GM21423 (cell line): Measurements from ENCODE around the gene LDB2.

Experiments used
- ATAC-seq: cut with Tn5 transposase; IDR thresholded peaks from one replicate; pipeline ENCODE4 v1.9.1; 2021; ENCODE audit warnings: mild to moderate bottlenecking, moderate library complexity; ENCODE audit not compliant: unreplicated experiment

The LDB2 gene

DNA sequence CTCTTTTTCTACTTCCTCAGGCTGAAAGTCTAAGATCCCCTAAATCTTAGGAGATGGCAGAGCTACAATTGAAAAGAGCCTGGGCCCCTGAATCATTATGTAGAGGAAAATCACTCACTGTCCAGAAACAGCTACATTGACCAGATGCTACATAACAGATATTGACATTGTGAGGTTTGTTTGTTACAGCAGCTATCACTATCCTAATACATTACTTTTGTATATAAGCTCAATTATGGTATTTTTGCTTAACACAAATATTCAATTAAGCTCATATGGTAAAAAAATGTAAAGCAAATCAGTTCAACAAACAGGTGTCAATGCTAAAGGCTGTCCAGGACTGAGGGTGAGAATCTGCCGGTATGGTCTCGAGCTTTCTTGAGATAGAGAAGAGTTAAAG, 89.4 kb downstream of the LDB2 start:
- no peak for ATAC-seq

DNA sequence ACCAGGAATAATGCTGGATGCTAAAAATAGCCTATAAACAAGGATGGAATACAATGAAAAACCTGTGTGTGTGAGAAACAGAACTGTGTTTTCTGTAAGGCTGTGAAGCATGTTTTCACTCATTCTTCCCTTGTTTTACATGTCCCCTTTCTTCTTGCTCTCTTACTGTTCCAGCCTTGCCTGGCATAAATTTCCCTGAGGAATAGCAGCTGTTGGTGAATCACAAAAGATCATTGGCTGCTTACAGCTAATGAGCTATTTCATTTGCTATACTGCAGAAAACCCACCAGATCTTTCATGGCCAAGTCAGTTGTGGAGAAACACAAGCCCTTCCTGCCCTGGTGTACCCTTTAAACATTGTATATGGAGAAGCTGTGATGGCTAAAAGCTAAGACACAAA, 91.1 kb downstream of the LDB2 start:
- ATAC-seq = no peak

DNA sequence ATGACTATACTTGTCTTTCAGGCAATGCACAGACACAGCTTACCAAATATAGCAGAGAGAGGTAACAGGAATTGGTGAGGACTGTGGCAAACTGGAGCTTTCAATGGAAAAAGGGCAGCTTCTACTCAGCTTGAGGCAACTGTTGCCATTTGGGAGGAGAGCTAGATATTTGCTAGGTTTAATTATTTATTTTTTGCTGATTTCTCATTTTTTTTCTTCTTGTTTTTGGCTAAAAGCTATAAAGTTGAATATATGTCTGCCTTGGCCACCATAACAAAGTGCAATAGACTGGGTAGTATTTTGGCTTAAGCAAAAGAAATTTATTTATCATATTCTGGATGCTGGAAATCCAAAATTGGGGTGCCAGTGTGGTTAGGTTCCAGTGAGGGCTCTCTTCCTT, 93.9 kb downstream of the LDB2 start:
- no peak for ATAC-seq

DNA sequence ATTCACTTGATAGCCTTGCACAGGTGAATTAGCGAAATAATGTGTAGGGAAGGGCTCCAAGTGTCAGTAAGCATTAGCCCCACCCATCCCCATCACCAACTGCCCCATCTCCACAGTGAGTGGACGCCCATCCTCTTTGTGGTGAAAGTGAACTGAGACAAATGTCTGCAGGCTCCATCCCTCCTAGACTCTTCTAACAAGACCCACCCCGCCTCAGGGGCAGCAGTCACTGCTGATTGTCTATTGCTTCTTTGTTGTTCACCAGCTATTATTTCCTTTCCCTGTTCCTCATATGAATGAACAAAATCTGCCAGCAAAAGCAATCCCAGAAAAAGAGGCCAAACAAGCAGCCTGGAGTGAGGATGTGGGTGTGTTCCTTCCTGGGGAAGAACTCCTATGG, 96.4 kb downstream of the LDB2 start:
- ATAC-seq = no peak

DNA sequence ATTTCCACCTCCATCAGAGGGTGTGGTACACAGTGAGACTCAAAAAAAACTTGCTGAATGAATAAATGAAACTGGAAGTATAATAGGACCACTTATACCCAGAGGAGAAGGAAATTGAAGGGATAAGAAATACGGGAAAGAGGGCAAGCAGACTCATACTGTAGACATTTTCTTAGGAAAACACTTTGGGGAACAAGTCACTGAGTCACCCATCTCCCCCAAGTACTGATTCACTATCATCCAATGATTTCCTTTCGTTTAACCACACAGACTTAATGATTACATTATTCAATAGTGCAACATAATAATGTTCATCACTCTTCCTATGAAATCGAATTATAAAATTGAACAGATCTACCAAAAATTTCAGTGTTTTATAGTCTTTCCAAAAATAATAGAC, 97.1 kb downstream of the LDB2 start:
- no peak for ATAC-seq

DNA sequence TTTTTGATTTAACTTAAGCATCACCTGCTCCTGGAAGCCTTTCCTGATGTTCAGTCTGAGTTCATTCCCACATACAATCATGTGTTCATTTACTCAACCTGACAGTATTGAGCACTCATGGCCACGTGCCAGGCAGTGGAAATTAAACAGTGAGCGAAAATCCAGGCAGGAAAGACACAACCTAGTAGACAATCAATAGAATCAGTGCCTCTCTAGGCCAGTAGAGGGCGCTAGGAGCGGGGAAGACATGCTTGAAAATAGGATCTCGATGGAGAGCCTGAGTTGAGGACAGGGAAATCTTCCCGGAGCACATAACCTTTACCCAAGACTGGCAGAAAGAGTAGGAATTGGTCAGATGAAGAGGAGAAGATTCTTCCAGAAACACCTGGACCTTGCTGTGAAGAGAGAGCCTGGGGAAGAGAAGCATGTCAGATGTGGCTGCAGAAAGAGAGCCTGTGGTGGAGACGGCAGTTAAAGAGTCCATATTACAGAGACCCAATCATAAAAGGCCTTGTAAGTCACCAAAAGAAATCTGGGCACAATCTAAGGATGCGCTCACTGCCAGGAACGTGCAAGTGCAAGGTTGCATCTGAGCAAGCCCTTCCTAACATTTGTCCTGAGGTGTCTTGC, 103.5 kb downstream of the LDB2 start:
- no peak for ATAC-seq

DNA sequence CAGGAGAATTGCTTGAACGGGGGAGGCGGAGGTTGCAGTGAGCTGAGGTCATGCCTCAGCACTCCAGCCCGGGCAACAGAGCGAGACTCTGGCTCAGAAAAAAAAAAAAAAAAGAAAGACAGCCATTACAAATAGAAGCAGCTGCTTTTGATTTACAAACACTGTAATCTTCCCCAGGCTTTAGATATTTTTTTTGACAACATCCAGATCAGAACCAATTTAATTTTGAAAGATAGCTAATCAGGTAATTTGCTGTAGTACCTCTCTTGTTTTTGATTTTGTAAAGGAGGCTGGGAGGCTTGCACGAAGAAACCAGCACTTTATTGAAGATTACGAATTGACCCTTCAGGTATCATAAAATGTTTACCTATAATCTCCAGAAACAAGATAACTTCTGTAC, 107.0 kb downstream of the LDB2 start:
- ATAC-seq = no peak

DNA sequence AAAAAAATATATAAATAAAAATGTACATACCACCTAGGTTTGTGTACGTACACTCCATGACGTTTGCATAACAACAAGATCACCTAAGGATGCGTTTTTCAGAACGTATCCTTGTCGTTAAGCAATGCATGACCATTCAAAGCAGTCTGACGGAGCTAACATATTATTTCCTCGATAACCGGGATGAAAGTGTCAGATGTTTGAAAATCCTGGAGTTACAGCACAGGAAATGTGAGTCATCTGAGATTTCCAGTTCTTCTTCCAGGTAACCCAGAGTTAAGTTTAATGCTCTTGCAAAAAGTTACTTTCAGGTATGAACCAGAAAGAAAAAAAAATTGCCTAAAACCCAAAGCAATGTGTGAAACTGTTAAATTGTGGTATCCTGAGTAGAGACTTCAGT, 107.9 kb downstream of the LDB2 start:
- ATAC-seq = no peak

DNA sequence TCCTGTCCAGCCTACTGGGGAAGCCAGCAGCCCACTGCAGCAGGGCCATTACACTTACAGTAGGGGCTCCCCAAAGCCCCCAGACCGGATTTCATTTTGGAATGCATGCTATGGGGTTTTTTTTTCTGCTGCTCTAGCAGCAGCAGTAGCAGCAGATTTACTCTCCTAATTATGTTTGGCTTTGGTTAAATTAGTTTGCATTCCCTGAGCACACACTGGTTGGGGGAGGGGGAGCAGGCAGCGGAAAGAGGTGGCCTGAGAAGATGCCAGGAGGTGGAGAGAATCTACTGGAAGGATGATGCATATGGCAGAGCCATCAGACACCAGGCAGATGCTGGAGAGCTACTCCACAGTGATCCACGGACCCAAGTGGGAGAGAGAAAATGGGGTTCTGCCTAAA, 109.6 kb downstream of the LDB2 start:
- ATAC-seq = no peak

DNA sequence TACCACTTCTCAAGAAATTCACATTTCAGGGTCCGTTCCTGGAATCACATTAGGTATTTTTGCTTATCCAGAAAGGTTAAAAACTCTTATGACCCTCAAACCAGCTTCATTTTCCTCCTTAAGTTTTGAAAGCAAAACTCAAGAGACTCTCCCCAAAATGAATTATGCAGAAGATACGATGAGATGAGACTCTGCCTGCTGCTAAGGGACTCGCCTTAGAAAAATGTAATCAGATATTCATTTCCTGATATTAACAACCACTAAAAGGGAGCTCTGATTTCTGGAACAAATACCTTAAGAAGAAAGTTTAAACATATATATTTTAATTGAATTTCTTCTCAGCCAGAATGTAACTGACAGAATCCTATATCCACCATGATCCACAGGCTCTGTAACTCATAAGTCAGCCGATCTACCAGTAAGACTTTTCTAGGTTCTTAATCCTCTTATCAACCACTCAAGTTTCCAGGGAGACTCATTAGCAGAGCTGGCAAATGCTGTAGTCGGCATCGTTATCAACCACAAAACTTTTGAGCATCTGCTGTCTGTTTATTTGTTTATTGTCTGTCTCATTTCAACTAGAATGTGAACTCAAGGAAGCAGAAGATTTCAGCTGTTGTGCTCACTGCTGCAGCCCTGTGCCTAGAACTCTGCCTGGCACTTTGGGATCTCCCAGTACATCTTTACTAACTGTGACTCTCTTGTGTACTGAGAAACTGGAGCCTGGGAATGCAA, 112.5 kb downstream of the LDB2 start:
- no peak for ATAC-seq

DNA sequence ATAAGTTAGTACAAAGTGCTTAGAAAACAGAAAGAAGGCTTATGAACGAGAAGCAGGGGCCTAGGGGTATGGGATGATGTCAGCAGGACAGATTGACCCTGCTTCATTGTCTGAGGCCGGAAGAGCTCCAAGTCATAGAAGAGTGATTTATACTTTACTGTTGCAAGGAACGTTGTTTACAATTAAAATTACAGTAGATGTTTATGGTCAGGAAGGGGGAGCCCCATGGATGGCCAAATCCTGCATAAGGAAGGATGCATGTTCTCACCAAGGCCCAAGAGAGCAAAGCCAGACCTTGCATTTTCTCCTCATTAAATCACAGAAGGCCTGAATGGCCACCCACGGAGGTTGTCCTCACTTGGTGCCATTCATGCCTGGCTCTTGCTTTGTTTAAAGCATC, 115.3 kb downstream of the LDB2 start:
- no peak for ATAC-seq

DNA sequence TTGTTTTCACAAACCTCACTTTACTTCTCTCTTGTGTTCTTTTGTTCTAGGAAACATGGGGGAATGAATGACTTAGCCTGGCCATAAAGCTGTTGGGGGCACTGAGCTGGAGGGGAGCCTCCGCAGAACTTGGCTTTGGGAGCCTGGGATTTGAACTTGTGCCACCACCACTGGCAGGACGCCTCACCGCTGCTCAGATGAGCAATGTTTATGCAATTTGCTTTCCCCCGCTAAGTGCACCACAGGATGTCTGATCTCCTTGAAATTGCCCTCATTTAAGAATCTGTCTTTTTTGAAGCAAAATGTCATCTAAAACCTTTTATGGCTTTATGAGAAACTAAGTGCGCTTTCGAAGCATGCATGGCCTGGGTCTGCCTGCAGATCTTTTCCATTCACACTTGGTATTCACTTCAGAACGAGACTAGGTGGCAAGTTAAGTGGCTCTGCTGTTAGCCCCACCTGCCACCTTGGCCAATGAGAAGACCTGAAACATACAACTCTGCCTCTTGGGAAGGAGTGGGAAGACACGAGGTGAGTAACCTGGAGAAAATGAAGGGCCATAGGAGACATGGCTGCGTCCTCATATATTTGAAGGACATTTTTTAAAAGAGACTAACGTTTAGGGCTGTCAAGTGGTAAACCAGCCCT, 119.3 kb downstream of the LDB2 start:
- no peak for ATAC-seq

DNA sequence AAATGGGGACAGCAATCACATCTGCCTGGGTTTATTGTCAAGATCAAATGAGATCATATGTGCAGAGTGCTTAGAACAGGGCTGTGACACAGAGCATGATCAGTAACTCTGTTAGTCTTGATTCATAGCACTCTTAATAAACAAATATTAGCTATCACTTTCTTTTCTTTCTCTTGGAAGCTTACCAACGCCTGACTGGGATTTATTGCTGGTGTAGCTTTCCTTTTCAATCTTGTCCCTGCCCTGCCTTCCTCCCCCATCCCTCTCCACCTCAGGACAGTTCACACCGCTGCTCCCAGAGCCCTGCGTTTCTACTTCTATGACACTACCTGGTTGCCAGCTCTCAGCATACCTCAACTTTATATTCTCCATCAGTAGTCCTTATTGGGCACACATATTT, 120.7 kb downstream of the LDB2 start:
- no peak for ATAC-seq

DNA sequence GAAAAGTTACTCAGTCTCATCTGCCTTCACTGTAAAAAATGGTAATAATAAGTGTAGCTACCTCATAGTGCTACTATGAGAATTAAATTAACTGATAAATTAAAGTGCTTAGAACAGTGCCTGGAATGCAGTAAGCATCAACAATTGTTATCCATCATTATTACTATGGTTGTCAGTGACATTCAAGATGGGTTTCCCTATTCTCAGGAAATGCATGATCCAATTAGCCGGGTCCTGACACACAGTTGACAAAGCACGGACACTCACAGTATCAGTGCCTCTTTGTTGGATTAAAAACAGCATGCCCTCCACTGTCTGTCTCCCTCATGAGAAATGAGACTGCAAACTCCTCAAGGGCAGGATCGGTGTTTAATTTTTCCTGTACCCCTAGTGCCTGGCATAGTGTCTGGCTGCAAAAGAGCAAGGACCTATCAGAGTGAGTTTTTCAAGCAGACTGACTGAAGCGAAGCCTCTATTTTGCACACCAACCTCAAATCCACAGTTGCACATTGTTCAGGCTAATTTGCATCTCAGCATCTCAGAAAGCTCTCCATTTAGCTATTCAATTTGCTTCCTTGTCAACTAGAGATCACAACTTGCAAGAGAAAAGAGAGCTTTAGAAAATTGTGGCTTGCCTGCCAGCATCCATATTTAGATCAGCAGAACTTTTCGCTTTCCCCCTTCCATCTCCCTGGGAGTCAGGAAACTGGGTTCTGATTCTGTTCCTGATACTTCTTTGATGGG, 122.9 kb downstream of the LDB2 start:
- ATAC-seq = no peak

DNA sequence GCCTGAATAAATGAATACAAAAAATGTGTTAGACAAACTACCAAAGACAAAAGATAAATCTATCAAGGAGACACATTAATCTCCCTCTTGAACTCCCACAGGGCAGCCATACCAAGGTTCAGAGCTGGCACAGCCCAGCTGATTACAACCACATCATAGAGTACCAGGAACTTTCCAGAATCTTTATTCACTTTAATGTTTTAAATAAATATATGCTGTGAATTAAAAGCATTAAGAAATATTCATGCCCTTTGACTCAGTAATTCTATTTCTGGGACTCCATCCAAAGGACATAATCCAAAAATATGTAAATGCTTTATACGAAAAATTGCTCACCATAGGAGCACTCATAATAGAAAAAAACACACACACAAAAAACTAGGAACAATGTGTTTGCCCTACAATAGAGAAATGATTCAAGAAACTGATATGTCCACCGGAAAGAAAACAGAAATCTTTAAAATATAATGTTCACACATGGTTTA, 126.0 kb downstream of the LDB2 start:
- no peak for ATAC-seq

DNA sequence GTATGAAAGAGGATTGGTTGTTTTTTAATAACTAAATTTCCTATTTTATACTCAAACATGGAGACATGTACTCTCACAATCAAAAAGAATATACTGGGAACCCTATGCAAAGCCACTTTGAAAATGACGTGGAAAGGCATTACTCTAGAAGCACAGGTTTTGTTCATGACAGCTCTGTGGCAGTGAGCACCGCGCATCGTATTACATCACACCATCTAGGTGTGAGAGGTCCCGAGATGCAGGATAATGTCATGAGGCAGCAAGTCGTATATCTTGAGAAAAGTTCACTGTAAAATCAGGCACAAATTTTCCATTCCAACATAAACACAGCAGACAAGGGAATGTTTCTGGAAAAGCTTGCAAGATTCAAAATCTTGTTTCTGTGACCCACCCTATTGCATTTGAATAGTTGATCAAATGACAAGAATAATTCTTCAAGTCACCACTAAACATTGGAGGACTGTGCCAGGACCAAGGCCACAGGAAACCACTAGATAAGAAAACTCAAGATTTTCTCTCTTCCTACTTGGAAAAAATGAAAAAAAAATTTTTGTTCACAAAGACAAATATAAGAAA, 127.6 kb downstream of the LDB2 start:
- no peak for ATAC-seq

DNA sequence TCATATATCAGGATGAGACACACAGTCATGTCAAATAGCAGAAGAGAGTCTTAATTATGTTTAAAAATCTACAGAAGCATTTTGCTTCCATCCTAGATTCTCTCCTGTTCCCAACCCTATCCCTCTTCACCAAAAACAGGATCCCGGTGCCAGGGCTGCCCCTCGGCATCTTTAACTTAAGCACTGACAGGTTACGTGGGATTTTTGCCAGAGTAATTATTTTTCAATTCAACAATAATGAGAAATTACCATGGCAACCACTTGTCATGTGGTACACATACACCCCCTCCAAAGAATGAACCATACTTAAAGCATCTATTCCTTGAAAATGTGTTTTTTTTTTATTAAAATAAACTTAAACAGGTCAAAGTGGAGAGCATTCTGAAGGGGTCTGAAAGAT, 130.6 kb downstream of the LDB2 start:
- ATAC-seq = no peak

DNA sequence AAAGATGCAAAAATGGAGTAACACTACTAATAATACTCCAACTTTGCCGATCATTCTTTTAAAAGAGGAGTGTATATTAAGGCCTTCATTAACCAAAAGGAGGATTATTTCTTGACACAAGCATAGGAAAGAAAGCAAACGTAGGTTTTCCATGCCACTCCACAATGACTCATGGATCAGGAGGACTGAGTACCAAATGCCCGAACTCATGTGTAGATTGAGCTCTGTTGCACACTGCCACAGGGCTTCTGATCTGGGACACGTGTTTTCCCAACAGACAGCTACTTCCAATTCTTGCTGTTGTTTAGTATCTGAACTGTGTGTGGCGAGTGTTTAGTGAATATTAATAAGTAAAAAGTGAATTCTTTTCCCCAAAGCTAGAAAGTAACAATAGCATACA, 131.2 kb downstream of the LDB2 start:
- ATAC-seq = no peak

DNA sequence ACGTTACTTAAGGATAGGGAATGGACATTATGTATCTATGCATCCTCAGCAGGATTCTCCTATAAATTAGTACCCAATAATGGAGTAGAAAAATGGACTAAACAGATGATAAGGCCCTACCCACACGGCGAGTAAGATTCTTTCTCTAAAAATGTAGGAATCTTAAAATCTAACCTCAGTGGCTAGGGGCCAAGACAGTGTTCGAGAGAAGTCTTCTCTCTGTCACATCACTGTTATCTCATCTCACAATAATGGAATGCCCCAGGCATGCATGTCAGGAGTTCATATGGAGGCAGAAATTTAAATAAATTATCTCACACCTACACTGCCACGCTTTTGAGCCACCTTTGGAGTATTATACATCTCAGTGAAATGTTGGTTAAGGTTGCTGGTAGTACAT, 132.9 kb downstream of the LDB2 start:
- no peak for ATAC-seq

DNA sequence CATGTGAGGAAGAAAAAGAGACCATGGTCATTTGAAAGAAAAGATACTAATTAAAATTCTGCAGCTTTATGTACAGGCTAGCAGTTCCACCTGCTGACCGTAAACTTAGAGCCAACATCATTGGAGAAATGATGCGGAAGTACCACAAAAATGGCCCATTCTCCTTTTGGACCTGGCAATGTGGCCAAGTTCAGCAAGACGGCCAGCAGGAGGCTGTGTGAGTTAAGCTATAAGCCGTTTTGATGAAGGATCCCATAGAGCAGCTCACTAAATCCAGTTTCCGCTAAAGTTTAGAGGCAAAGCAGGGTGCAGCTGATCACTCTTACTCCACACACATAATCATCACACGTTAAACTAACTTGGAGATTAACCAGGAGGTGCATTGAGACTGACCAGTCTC, 133.8 kb downstream of the LDB2 start:
- ATAC-seq = no peak

DNA sequence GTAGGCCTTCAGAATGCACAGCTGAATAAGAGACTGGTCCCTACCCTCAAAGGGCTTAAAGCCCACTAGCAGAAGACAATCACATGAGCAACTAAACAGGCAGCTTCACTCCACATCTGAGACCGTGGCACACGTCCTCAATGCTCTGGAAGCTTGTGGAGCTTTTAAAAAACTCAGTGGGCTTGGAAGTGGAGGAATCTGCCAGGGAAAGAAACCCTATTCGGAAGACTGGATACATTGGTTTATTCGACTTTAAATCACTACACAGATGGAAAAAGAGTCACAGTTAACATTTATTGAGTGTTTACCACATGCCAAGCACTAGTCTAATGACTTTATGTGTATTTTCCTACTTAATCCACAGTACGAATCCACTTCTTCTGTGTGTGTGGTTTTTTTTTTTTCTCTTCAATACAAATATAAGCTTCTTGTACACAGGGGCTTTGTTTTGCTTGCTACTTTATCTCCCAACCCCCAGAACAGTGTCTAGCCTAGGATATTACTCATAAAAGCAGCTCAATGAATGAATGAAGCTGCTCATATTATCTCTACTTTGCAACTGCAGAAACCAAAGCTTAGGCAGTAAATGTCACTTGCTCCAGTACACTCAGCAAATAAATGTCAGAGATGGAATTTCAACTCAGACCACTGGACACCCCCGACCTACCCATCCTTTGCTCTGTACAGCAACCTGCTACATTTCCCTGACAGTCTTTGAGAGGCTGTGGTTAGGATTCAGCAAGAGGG, 137.7 kb downstream of the LDB2 start:
- ATAC-seq = no peak
